Type B pancreatic cell (in vitro differentiated cells): Measurements from ENCODE around the gene NOC4L. TPM values are rescaled to one million over a fixed set of nuclear protein-coding genes. Genes with fewer than 3 reads are reported as not detected.
"Not testable (repeated sequence)": the region's sequence is repeated elsewhere in the genome, so short reads cannot be mapped to it uniquely, and the experiment has no call there.

Experiments
- DNase-seq: peaks from one replicate; pipeline ENCODE4 v3.0.0; 2021; ENCODE audit warnings: mixed read lengths; ENCODE audit not compliant: unreplicated experiment; ENCODE audit errors: extremely low spot score
- H3K27ac Mint-ChIP-seq: 2 replicates; pipeline ENCODE4 v1.8.0; 2021; ENCODE audit warnings: mild to moderate bottlenecking, mixed read lengths
- H3K27me3 Mint-ChIP-seq: 2 replicates; pipeline ENCODE4 v1.8.0; 2021; ENCODE audit warnings: mixed read lengths
- H3K36me3 Mint-ChIP-seq: 2 replicates; pipeline ENCODE4 v1.8.0; 2021; ENCODE audit warnings: mixed read lengths
- H3K4me1 Mint-ChIP-seq: one replicate; pipeline ENCODE4 v1.8.0; 2021; ENCODE audit warnings: mixed read lengths; ENCODE audit not compliant: unreplicated experiment
- H3K4me3 Mint-ChIP-seq: 2 replicates; pipeline ENCODE4 v1.8.0; 2021; ENCODE audit warnings: mild to moderate bottlenecking, mixed read lengths
- H3K9me3 Mint-ChIP-seq: 2 replicates; pipeline ENCODE4 v1.8.0; 2021; ENCODE audit warnings: mixed read lengths
- CTCF ChIP-seq: fragments of 200-600 bp; sonication (generic); conservative IDR thresholded peaks from 2 replicates; pipeline ENCODE4 v1.5.0; 2021; ENCODE audit warnings: antibody characterized with exemption, mild to moderate bottlenecking
- long read RNA-seq: library from polyadenylated mRNA; unstranded; transcript quantifications from one replicate; pipeline ENCODE4 v2.0.0, GENCODE V29; 2020
- total RNA-seq: library from RNA; stranded (reverse); gene quantifications from 2 replicates; pipeline ENCODE4 v1.2.1, GENCODE V29; 2021; ENCODE audit warnings: low replicate concordance

NOC4L gene
- total RNA-seq: 23.9 and 27.8 TPM in 2 replicates
- long read RNA-seq, partial matches to known transcripts: 0 of 3 reads
- long read RNA-seq, other reads (novel, unspliced or antisense): 1 of 3 reads

- Mint-ChIP-seq H3K27me3 (no peaks in the 10 kb centered on the region), H3K36me3 (peaks cover 6% of the 10 kb centered on the region), H3K9me3 (no peaks in the 10 kb centered on the region), H3K4me1 (peaks cover 11% of the 10 kb centered on the region), H3K27ac (peak within 1 kb of the TSS; percentile 91), H3K4me3 (peak within 1 kb of the TSS; percentile 94)
- DNase-seq: peak; percentile 97
- no peak for TF ChIP-seq CTCF
Observed at GRCh38 chr12:132144115-132144809, at the start of gene NOC4L, which contains the start of gene DDX51. Gene NOC4L (plus strand): TSS chr12:132144457. CDS start chr12:132144489, 32 bp downstream. Gene DDX51 (minus strand): TSS chr12:132144319. CDS start chr12:132144296, 23 bp downstream.

GRCh38 chr12:132095520-132096409 lies 48.5 kb upstream of the NOC4L start:
- TF ChIP-seq CTCF: no peak
- DNase-seq: no peak
- Mint-ChIP-seq H3K27me3 (no peaks in the 10 kb centered on the region), H3K27ac (no peak overlapping the region), H3K36me3 (peaks cover 17% of the 10 kb centered on the region), H3K4me3 (no peak overlapping the region), H3K9me3 (no peaks in the 10 kb centered on the region), H3K4me1 (no peaks in the 10 kb centered on the region)

- Mint-ChIP-seq H3K9me3 (no peaks in the 10 kb centered on the region), H3K36me3 (peaks cover 17% of the 10 kb centered on the region), H3K27ac (no peak overlapping the region)
Observed at GRCh38 chr12:132099739-132100138, 44.5 kb upstream of the NOC4L start.

DNA sequence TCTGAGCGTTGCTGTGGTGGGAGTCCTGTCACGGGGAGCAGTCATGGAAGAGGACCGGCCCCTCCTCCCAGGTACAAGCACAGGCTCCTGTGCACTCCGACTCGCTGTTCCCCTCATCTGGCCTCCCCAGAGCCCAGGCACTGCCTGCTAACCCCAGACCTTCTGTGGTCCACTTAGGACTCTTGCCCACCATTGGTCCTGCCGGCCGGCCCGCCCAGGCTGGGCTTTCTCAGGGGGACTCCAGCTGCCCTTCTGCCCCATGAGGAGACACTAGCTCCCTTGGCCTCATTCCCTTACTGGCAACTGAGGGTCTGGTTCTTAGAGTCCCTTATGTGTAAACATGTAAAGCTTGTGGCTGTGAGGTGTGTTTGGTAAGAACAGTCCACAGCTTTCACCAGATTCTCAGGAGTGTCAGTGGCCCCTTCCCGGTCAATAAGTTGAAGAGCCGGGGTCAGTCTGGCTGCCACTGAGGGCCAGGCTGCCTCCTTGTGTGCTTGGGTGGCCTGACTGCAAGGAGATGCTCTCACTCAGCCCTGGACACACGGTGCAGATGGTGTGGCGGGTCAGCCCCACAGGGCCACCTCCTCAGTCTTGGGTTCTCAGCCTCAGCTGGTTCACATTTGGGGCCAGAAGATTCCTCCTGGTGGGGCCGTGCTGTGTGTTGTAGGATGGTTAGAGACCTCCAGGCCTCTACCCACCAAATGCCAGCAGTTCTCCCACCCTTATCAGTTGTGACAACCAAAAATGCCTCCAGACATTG lies 43.8 kb upstream of the NOC4L start:
- DNase-seq: no peak
- H3K4me1 Mint-ChIP-seq: no peaks in the 10 kb centered on the region
- no peaks in the 10 kb centered on the region for H3K27me3 Mint-ChIP-seq
- H3K27ac Mint-ChIP-seq: no peak overlapping the region
- peaks cover 22% of the 10 kb centered on the region for H3K36me3 Mint-ChIP-seq
- no peak overlapping the region for H3K4me3 Mint-ChIP-seq
- no peak for TF ChIP-seq CTCF
- H3K9me3 Mint-ChIP-seq: no peaks in the 10 kb centered on the region

More at GRCh38 chr12:132099739-132100138, 44.5 kb upstream of the NOC4L start:
- no peak overlapping the region for H3K4me3 Mint-ChIP-seq
- DNase-seq: no peak
- TF ChIP-seq CTCF: no peak
- H3K4me1 Mint-ChIP-seq: no peaks in the 10 kb centered on the region
- H3K27me3 Mint-ChIP-seq: no peaks in the 10 kb centered on the region

GRCh38 chr12:132102297-132102696 lies 42.0 kb upstream of the NOC4L start:
- Mint-ChIP-seq H3K4me3 (no peak overlapping the region), H3K36me3 (peaks cover 13% of the 10 kb centered on the region), H3K9me3 (no peaks in the 10 kb centered on the region), H3K27ac (no peak overlapping the region), H3K27me3 (no peaks in the 10 kb centered on the region), H3K4me1 (no peaks in the 10 kb centered on the region)
- DNase-seq: no peak
- no peak for TF ChIP-seq CTCF

- DNase-seq, H3K4me1 Mint-ChIP-seq, H3K27ac Mint-ChIP-seq, H3K27me3 Mint-ChIP-seq, H3K4me3 Mint-ChIP-seq, H3K9me3 Mint-ChIP-seq: not testable (repeated sequence)
- peaks cover 17% of the 10 kb centered on the region for H3K36me3 Mint-ChIP-seq
Observed at GRCh38 chr12:132103072-132103471, 41.2 kb upstream of the NOC4L start.
